NCI-H2227 (cell line): ENCODE results near the gene RRP9.
"Not testable (repeated sequence)": the region's sequence is repeated elsewhere in the genome, so short reads cannot be mapped to it uniquely, and the experiment has no call there.

Experiments used
- DNase-seq: peaks from one replicate; lab custom pipeline; 2025; ENCODE audit not compliant: unreplicated experiment; lab: John Stamatoyannopoulos, UW

RRP9 gene

GRCh38 chr3:51941798-51942602 is at the start of gene RRP9, which contains the start of gene PARP3:
RRP9 (minus strand) TSS chr3:51941904; CDS start chr3:51941867, 37 bp downstream.
PARP3 (plus strand) TSS chr3:51942363; CDS start chr3:51943356, 993 bp downstream.
- peak; percentile 99 for DNase-seq

GRCh38 chr3:51990501-51990971 is 48.8 kb upstream of the RRP9 start:
- not testable (repeated sequence) for DNase-seq

GRCh38 chr3:51988286-51989146 is 46.8 kb upstream of the RRP9 start:
- DNase-seq, result no peak

- DNase-seq, result no peak
These were observed 45.9 kb upstream of the RRP9 start for GRCh38 chr3:51987568-51987967.

- DNase-seq, result no peak
These were observed 44.6 kb upstream of the RRP9 start for GRCh38 chr3:51986010-51986947.

GRCh38 chr3:51985063-51985462 is 43.4 kb upstream of the RRP9 start:
- no peak for DNase-seq

GRCh38 chr3:51984269-51984647 is 42.6 kb upstream of the RRP9 start:
- DNase-seq, result no peak

- no peak for DNase-seq
These were observed 42.0 kb upstream of the RRP9 start for GRCh38 chr3:51983578-51984268.

- peak; percentile 68 for DNase-seq
These were observed 41.3 kb upstream of the RRP9 start, which contains the start of gene ACY1 for GRCh38 chr3:51982838-51983577. ACY1 (plus strand) TSS chr3:51983535; CDS start chr3:51984065, 530 bp downstream.

GRCh38 chr3:51982352-51982837 is 40.7 kb upstream of the RRP9 start:
- peak; percentile 16 for DNase-seq

GRCh38 chr3:51980253-51980652 is 38.5 kb upstream of the RRP9 start:
- DNase-seq, result no peak

GRCh38 chr3:51978143-51978502 is 36.4 kb upstream of the RRP9 start:
- no peak for DNase-seq

GRCh38 chr3:51977446-51978142 is 35.9 kb upstream of the RRP9 start:
- DNase-seq, result no peak

GRCh38 chr3:51975852-51976549 is 34.3 kb upstream of the RRP9 start:
- DNase-seq, result peak; percentile 87

- peak; percentile 79 for DNase-seq
These were observed 33.5 kb upstream of the RRP9 start, which contains the start of gene ABHD14A for GRCh38 chr3:51974963-51975851. ABHD14A (plus strand) TSS chr3:51975064; CDS start chr3:51975136, 72 bp downstream.

- DNase-seq, result peak; percentile 39
These were observed 32.7 kb upstream of the RRP9 start for GRCh38 chr3:51974277-51974962.
